Endothelial cell of umbilical vein (primary cell): ENCODE measurements around the gene EPN2. TPM values are rescaled to one million over a fixed set of nuclear protein-coding genes. Genes with fewer than 3 reads are reported as not detected.

Experiments used
- BruUV-seq: library from RNA; stranded (reverse); fragments of 400-500 nt; replicated peaks from 2 replicates; lab custom pipeline; 2021; lab: Mats Ljungman, UMichigan
- CTCF ChIA-PET: fragments of 300-600, 350-600 bp; sonication (Branson Sonifier 250); formaldehyde crosslinking; loops from one replicate; lab custom pipeline; 2021; ENCODE audit warnings: antibody characterized with exemption, inconsistent platforms; lab: Charles Lee
- POLR2A ChIA-PET: fragments of 300-600, 350-600 bp; sonication (Branson Sonifier 250); formaldehyde crosslinking; loops from one replicate; lab custom pipeline; 2021; ENCODE audit warnings: antibody characterized with exemption, inconsistent platforms; lab: Charles Lee
- DNase-seq: peaks from one replicate; pipeline ENCODE4 v3.0.0-alpha.2; 2011; ENCODE audit warnings: low read depth, low spot score
- FAIRE-seq: peaks from 2 replicates; lab custom pipeline; 2011; peaks lifted over from hg19 to GRCh38; lab: Jason Lieb, UNC
- H2AFZ ChIP-seq: 2 replicates; pipeline ENCODE4 v1.6.0; 2012; ENCODE audit warnings: low read depth, low read length, control low read depth, inconsistent platforms
- H3K27ac ChIP-seq: 2 replicates; pipeline ENCODE4 v1.5.1; 2011; ENCODE audit warnings: low read depth, mild to moderate bottlenecking, control low read depth, low read length, moderate library complexity; ENCODE audit not compliant: insufficient read depth
- H3K27me3 ChIP-seq, 2 experiments: 2 replicates each; pipeline versions ENCODE4 v1.6.0 to v1.6.1; 2011; ENCODE audit warnings: low read length in 2 of 2, mixed read lengths in 1 of 2; ENCODE audit not compliant: control insufficient read depth in 2 of 2, insufficient read depth in 2 of 2
- H3K36me3 ChIP-seq, 2 experiments: 2 replicates in 1 of 2; 3 replicates in 1 of 2; pipeline ENCODE4 v1.5.1; 2011; ENCODE audit warnings: low read length in 2 of 2, mild to moderate bottlenecking in 1 of 2, moderate library complexity in 1 of 2; ENCODE audit not compliant: control insufficient read depth in 2 of 2, insufficient read depth in 2 of 2; ENCODE audit errors: extremely low read depth in 1 of 2
- H3K4me1 ChIP-seq: 3 replicates; pipeline ENCODE4 v1.5.1; 2011; ENCODE audit warnings: mild to moderate bottlenecking, low read length; ENCODE audit not compliant: control insufficient read depth, insufficient read depth; ENCODE audit errors: extremely low read depth
- H3K4me2 ChIP-seq: 2 replicates; pipeline ENCODE4 v1.6.1; 2011; ENCODE audit warnings: low read length, control low read depth, mixed read lengths; ENCODE audit not compliant: insufficient read depth
- H3K4me3 ChIP-seq, 3 experiments: fragments of 200-600 bp in 1 of 3; sonication (generic), shearing (Covaris generic) in 1 of 3; replicated peaks in 1 of 3; 2 replicates each; pipeline ENCODE4 v1.5.1; 2011 to 2016; ENCODE audit warnings: control low read depth in 3 of 3, low read length in 3 of 3, mild to moderate bottlenecking in 2 of 3, inconsistent platforms in 1 of 3, low read depth in 1 of 3, moderate library complexity in 1 of 3; ENCODE audit not compliant: insufficient read depth in 1 of 3
- H3K79me2 ChIP-seq: 2 replicates; pipeline ENCODE4 v1.6.0; 2012; ENCODE audit warnings: low read length, inconsistent platforms; ENCODE audit not compliant: control insufficient read depth, insufficient read depth
- H3K9ac ChIP-seq: replicated peaks from 2 replicates; pipeline ENCODE3; 2011; ENCODE audit warnings: low read length, control low read depth; ENCODE audit not compliant: insufficient read depth; ENCODE audit errors: extremely low read depth
- H3K9me1 ChIP-seq: replicated peaks from 3 replicates; pipeline ENCODE4 v1.6.0; 2011; ENCODE audit warnings: mild to moderate bottlenecking, low read length; ENCODE audit not compliant: control insufficient read depth, insufficient read depth; ENCODE audit errors: extremely low read depth
- H3K9me3 ChIP-seq: replicated peaks from 2 replicates; pipeline ENCODE4 v1.5.1; 2012; ENCODE audit warnings: low read length, inconsistent platforms; ENCODE audit not compliant: control insufficient read depth, insufficient read depth
- H4K20me1 ChIP-seq: replicated peaks from 2 replicates; pipeline ENCODE3; 2011; ENCODE audit warnings: mild to moderate bottlenecking, low read length; ENCODE audit not compliant: control insufficient read depth, insufficient read depth; ENCODE audit errors: extremely low read depth
- EZH2 ChIP-seq: IDR thresholded peaks from 2 replicates; pipeline ENCODE4 v1.6.1; 2012; ENCODE audit warnings: borderline replicate concordance, low read depth, mild to moderate bottlenecking, moderate library complexity, low read length, inconsistent platforms; ENCODE audit not compliant: severe bottlenecking
- FOS ChIP-seq: IDR thresholded peaks from 2 replicates; pipeline ENCODE4 v1.6.1; 2011; ENCODE audit warnings: mild to moderate bottlenecking, low read length, moderate library complexity, borderline replicate concordance; ENCODE audit not compliant: insufficient read depth
- JUN ChIP-seq: IDR thresholded peaks from 2 replicates; pipeline ENCODE4 v1.6.1; 2011; ENCODE audit warnings: borderline replicate concordance, low read depth; ENCODE audit not compliant: insufficient read length, insufficient read depth
- POLR2A ChIP-seq: IDR thresholded peaks from 2 replicates; pipeline ENCODE4 v1.6.1; 2012; ENCODE audit warnings: low read depth, mild to moderate bottlenecking, control low read depth, low read length
- POLR2AphosphoS5 ChIP-seq: IDR thresholded peaks from 2 replicates; pipeline ENCODE4 v1.6.1; 2012; ENCODE audit warnings: low read depth, mild to moderate bottlenecking, control low read depth, low read length, moderate library complexity; ENCODE audit not compliant: insufficient read depth
- dilution Hi-C: fragments of 300-500 bp; cut with MboI; formaldehyde crosslinking; loops from one replicate; pipeline ENCODE4 v1.15.0; 2019; ENCODE audit warnings: low sequenced_read_pairs; ENCODE audit not compliant: extremely low pct_ligation_motif_present
- intact Hi-C: fragments of 100-400 bp; cut with micrococcal nuclease; formaldehyde crosslinking; loops from one replicate; pipeline ENCODE4 v1.10.0; 2022
- polyA plus RNA-seq, 4 experiments: library from polyadenylated mRNA; depleted of rRNA in 3 of 4; stranded (reverse) in 3 of 4; unstranded in 1 of 4; fragments of >200 nt; gene quantifications; 2 replicates each; pipeline versions ENCODE4 v1.2.1 to v1.2.3, GENCODE V29; 2011 to 2012; ENCODE audit warnings: missing spikeins in 1 of 4
- total RNA-seq: library from RNA; stranded (reverse); gene quantifications from 2 replicates; pipeline ENCODE4 v1.2.3, GENCODE V29; 2021
- TF ChIP-seq, protein P1 (sequence below): IDR thresholded peaks from 2 replicates; pipeline ENCODE4 v1.6.1; 2011; ENCODE audit not compliant: insufficient read depth, insufficient read length
- TF ChIP-seq, protein P2 (sequence below), 2 donors: IDR thresholded peaks; 1 replicate in 1 of 2; 2 replicates in 1 of 2; pipeline ENCODE4 v1.5.1; 2011; ENCODE audit warnings: low read length in 2 of 2, mild to moderate bottlenecking in 2 of 2, moderate library complexity in 2 of 2, control low read depth in 1 of 2, inconsistent platforms in 1 of 2, low read depth in 1 of 2; ENCODE audit not compliant: insufficient read depth in 1 of 2; ENCODE audit errors: extremely low read depth in 1 of 2

The EPN2 gene
- total and polyA plus RNA-seq, 2 donors (not counting 3 experiments of a cell fraction or from before 2014, with no cell fraction given) = 40.3 to 70.5 TPM

DNA sequence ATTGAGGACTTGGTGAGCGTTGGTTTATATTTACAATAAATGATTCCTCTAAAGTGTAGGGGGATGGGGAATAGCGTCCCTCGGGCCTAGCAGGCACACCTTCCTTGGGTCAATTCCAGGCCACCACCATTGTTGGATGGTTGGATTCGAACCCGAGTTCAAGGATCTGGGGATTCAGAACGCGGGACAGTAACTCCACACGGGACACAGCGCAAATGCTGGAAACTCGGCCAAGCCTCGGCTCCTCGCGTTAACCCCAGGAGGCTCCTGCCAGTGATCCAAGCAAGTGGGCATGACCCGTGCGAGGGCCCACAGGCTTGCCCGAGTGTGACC is 124.7 kb downstream of the EPN2 start:
- FAIRE-seq (no peak), DNase-seq (no peak)
- H3K9me1 ChIP-seq = no peaks in the 10 kb centered on the region
- TF ChIP-seq, protein P1, sequence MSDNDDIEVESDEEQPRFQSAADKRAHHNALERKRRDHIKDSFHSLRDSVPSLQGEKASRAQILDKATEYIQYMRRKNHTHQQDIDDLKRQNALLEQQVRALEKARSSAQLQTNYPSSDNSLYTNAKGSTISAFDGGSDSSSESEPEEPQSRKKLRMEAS = no peak
- TF ChIP-seq POLR2A = peak; percentile 11
- dilution Hi-C loops = no loop called here
- BruUV-seq = TSS peak; percentile 60
- H3K4me3 ChIP-seq = peak overlapping the region; percentile 53 to 66 (median 60)
- no peaks in the 10 kb centered on the region for H4K20me1 ChIP-seq
- peaks cover 8% of the 10 kb centered on the region for H3K4me1 ChIP-seq
- peak overlapping the region; percentile 59 for H3K9ac ChIP-seq
- peak overlapping the region; percentile 89 for H2AFZ ChIP-seq
- no peaks in the 10 kb centered on the region for H3K9me3 ChIP-seq
- ChIA-PET CTCF (interaction anchor here (1.4 to 2.9 kb wide), 11 partner anchors 8 to 408 kb away, joined by 4 to 169 read pairs (median 11); partner anchors contain the start of gene MAPK7), POLR2A (interaction anchor here (1.8 kb wide), 1 partner anchor 16 kb away, joined by 15 read pairs; the partner anchor contains the start of gene MAPK7)
- H3K4me2 ChIP-seq = peak overlapping the region; percentile 88
- peak overlapping the region; percentile 49 for H3K27ac ChIP-seq
- intact Hi-C loops = loop anchor here (1.0 kb wide), 4 partner anchors 16 to 400 kb away; partner anchors contain the start of genes ALDH3A2 and MAPK7
- no peaks in the 10 kb centered on the region for H3K79me2 ChIP-seq
- peaks cover 0 to 2% of the 10 kb centered on the region in 2 experiments for H3K36me3 ChIP-seq
- no peaks in the 10 kb centered on the region for H3K27me3 ChIP-seq

DNA sequence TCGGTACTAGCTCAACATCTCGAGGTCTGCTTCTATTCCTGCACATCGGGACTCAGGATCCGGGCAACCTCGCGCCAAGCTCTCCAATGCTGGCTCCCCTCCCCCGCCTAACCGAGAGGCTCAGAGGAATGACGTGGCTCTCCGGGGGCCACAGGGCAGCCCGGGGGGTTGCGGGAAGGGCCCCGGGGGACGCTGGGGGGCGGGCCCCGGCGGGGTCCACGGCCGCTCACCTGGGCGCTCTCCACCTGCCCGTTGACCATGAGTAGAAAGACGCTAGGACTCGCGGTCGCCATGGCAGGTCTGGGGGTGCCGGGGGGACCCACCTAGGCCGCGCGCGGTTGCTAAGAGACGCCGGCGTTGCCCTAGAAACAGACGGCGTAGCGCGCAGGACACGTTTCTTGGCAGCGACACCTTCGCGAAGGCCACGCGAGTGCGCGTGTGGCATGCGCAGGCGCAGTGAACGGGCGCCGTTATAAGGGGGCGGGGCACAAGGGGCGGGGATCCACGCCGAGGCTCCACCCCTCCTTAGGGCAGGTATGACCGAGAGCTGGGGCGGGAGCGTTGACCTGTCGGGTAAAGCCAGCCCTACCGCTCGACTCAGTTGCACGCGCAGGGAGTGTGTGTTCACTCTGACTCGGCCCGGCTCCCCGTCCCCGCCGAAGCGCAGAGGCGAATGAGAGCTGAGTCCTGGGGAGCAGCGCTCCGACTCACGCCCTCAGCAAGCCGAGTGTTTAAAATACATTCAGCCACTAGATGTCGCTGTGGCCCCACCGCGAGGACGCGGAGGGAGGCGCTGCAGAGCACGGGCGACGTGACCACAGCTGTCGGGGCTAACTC is 125.3 kb downstream of the EPN2 start, which contains the start of gene B9D1:
TSS of gene B9D1 (minus strand) at position 447 of the 837 bp plus-strand sequence. CDS start at position 293, 154 bp downstream.
- peaks cover 8% of the 10 kb centered on the region for H3K4me1 ChIP-seq
- H3K4me3 ChIP-seq = peak within 1 kb of the TSS; percentile 53 to 66 (median 60)
- peak within 1 kb of the TSS; percentile 59 for H3K9ac ChIP-seq
- H3K4me2 ChIP-seq = peak within 1 kb of the TSS; percentile 88
- peak; percentile 88 for FAIRE-seq
- POLR2A ChIA-PET = interaction anchor here (0.5 to 1.8 kb wide), 3 partner anchors 9 to 119 kb away, joined by 3 to 15 read pairs (median 4); partner anchors contain the start of gene MAPK7
- CTCF ChIA-PET = interaction anchor here (0.6 to 2.9 kb wide), 49 partner anchors 8 to 755 kb away, joined by 3 to 169 read pairs (median 5); partner anchors contain the start of genes ALDH3A2, MAPK7, RNF112 and SLC47A1
- H3K79me2 ChIP-seq = no peaks in the 10 kb centered on the region
- TF ChIP-seq, protein P2, sequence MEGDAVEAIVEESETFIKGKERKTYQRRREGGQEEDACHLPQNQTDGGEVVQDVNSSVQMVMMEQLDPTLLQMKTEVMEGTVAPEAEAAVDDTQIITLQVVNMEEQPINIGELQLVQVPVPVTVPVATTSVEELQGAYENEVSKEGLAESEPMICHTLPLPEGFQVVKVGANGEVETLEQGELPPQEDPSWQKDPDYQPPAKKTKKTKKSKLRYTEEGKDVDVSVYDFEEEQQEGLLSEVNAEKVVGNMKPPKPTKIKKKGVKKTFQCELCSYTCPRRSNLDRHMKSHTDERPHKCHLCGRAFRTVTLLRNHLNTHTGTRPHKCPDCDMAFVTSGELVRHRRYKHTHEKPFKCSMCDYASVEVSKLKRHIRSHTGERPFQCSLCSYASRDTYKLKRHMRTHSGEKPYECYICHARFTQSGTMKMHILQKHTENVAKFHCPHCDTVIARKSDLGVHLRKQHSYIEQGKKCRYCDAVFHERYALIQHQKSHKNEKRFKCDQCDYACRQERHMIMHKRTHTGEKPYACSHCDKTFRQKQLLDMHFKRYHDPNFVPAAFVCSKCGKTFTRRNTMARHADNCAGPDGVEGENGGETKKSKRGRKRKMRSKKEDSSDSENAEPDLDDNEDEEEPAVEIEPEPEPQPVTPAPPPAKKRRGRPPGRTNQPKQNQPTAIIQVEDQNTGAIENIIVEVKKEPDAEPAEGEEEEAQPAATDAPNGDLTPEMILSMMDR (IDR thresholded peaks at IDR 0.05; ENCODE audit: extremely low read depth in 1 of 2, insufficient read depth in 1 of 2, low read depth in 1 of 2, low read length in 2 of 2) = peak; percentile 88 to 95
- TF ChIP-seq, protein P1 = peak; percentile 68
- TF ChIP-seq FOS = no peak
- TF ChIP-seq POLR2AphosphoS5 = peak; percentile 44
- no peak for TF ChIP-seq JUN
- TF ChIP-seq EZH2 = no peak
- TF ChIP-seq POLR2A = peak; percentile 10
- no TSS peak for BruUV-seq
- peak within 1 kb of the TSS; percentile 89 for H2AFZ ChIP-seq
- no peaks in the 10 kb centered on the region for H3K27me3 ChIP-seq
- intact Hi-C loops (loop anchor here (1.0 kb wide), 6 partner anchors 16 to 400 kb away; partner anchors contain the start of genes ALDH3A2 and MAPK7), dilution Hi-C loops (no loop called here)
- DNase-seq = peak; percentile 93
- H3K27ac ChIP-seq = peak within 1 kb of the TSS; percentile 49
- peaks cover 0 to 2% of the 10 kb centered on the region in 2 experiments for H3K36me3 ChIP-seq
- no peaks in the 10 kb centered on the region for H4K20me1 ChIP-seq
- no peaks in the 10 kb centered on the region for H3K9me3 ChIP-seq
- H3K9me1 ChIP-seq = no peaks in the 10 kb centered on the region
